ENCODE data around the gene RPL36A. TPM values are rescaled to one million over a fixed set of nuclear protein-coding genes. Genes with fewer than 3 reads are reported as not detected.

Gene RPL36A
- total RNA-seq, 1 donor from 2014 or later: 361 TPM

Other genes starting within 250 kb of the RPL36A start
- 0.04 TPM for gene DRP2, start 171.2 kb upstream of the RPL36A start, total RNA-seq
- 0.12 TPM for gene TAF7L, start 99.7 kb upstream of the RPL36A start, total RNA-seq
- 14.2 TPM for gene TIMM8A, start 42.3 kb upstream of the RPL36A start, total RNA-seq
- 1.0 TPM for gene BTK, start 4.8 kb upstream of the RPL36A start, total RNA-seq
- gene GLA, start 16.9 kb downstream of the RPL36A start, total RNA-seq: 16.9 TPM
- gene HNRNPH2, start 17.2 kb downstream of the RPL36A start, total RNA-seq: 31.5 TPM
- gene ARMCX4, start 94.4 kb downstream of the RPL36A start, total RNA-seq: 3.1 TPM
- 3.0 TPM for gene ARMCX1, start 159.5 kb downstream of the RPL36A start, total RNA-seq
- gene ARMCX6, start 227.0 kb downstream of the RPL36A start, total RNA-seq: 27.9 TPM
- 5.4 TPM for gene ARMCX3, start 232.1 kb downstream of the RPL36A start, total RNA-seq